Measurements from ENCODE around the gene LRRC25. TPM values are rescaled to one million over a fixed set of nuclear protein-coding genes. Genes with fewer than 3 reads are reported as not detected.

Gene LRRC25
- total RNA-seq, 1 experiment from 2014 or later: not detected

GRCh38 chr19:18429717-18430416 lies 32.4 kb upstream of the LRRC25 start:
- intact Hi-C loops (cut with micrococcal nuclease): no loop called here
- H3K79me2 ChIP-seq (ENCODE audit: low read length): no peaks in the 10 kb centered on the region
- H3K36me3 ChIP-seq (ENCODE audit: low read depth, low read length): no peaks in the 10 kb centered on the region
- TF ChIP-seq EZH2phosphoT487 (IDR thresholded peaks at IDR 0.05; ENCODE audit: borderline replicate concordance, low read length) (no peak), CTCF (conservative IDR thresholded peaks at IDR 0.05; ENCODE audit: low read depth, low read length) (no peak), EZH2 (IDR thresholded peaks at IDR 0.05; ENCODE audit: low read length, unreplicated experiment) (no peak)
- no peak overlapping the region for H2AFZ ChIP-seq (ENCODE audit: low read length)
- no peaks in the 10 kb centered on the region for H3F3A ChIP-seq (ENCODE audit: low read length, unreplicated experiment)
- H3K4me2 ChIP-seq (ENCODE audit: low read length): no peak overlapping the region
- H3K9me3 ChIP-seq (ENCODE audit: low read length): no peaks in the 10 kb centered on the region
- no peaks in the 10 kb centered on the region for H3K9me2 ChIP-seq (replicated peaks; ENCODE audit: low read length)
- DNase-seq: no peak
- H3K4me1 ChIP-seq (ENCODE audit: insufficient read depth, low read length): no peaks in the 10 kb centered on the region
- no peaks in the 10 kb centered on the region for H4K20me1 ChIP-seq (ENCODE audit: low read length)
- CTCF ChIA-PET: no interaction called here
- no peak for ATAC-seq
- POLR2A ChIA-PET (ENCODE audit: unreplicated experiment): no interaction called here
- H3K27ac ChIP-seq (ENCODE audit: low read length): no peak overlapping the region
- H3K27me3 ChIP-seq (ENCODE audit: low read length): no peaks in the 10 kb centered on the region
- H3K4me3 ChIP-seq (ENCODE audit: low read length): no peak overlapping the region
- no TSS peak for BruUV-seq (replicated peaks)
- H3K9ac ChIP-seq (ENCODE audit: low read length): no peak overlapping the region

- POLR2A ChIA-PET (ENCODE audit: unreplicated experiment): no interaction called here
- CTCF ChIA-PET: no interaction called here
- ATAC-seq (no peak), DNase-seq (no peak)
- H3K36me3 ChIP-seq (ENCODE audit: low read depth, low read length): no peaks in the 10 kb centered on the region
- intact Hi-C loops (cut with micrococcal nuclease): no loop called here
- H3K9me2 ChIP-seq (replicated peaks; ENCODE audit: low read length): no peaks in the 10 kb centered on the region
- no peaks in the 10 kb centered on the region for H3K27me3 ChIP-seq (ENCODE audit: low read length)
- no peaks in the 10 kb centered on the region for H3K9me3 ChIP-seq (ENCODE audit: low read length)
- no peak overlapping the region for H3K4me3 ChIP-seq (ENCODE audit: low read length)
- H3K4me1 ChIP-seq (ENCODE audit: insufficient read depth, low read length): no peaks in the 10 kb centered on the region
- no peak overlapping the region for H2AFZ ChIP-seq (ENCODE audit: low read length)
- no peaks in the 10 kb centered on the region for H3F3A ChIP-seq (ENCODE audit: low read length, unreplicated experiment)
- no peak overlapping the region for H3K9ac ChIP-seq (ENCODE audit: low read length)
- peaks cover 6% of the 10 kb centered on the region; the same call in 1 of the 2 replicates for H3K79me2 ChIP-seq (ENCODE audit: low read length)
- no TSS peak for BruUV-seq (replicated peaks)
- no peaks in the 10 kb centered on the region for H4K20me1 ChIP-seq (ENCODE audit: low read length)
- TF ChIP-seq EZH2phosphoT487 (IDR thresholded peaks at IDR 0.05; ENCODE audit: borderline replicate concordance, low read length) (no peak), EZH2 (IDR thresholded peaks at IDR 0.05; ENCODE audit: low read length, unreplicated experiment) (no peak)
- no peak overlapping the region for H3K27ac ChIP-seq (ENCODE audit: low read length)
- no peak overlapping the region for H3K4me2 ChIP-seq (ENCODE audit: low read length)
These were observed 31.6 kb upstream of the LRRC25 start for GRCh38 chr19:18428787-18429674.

GRCh38 chr19:18428173-18428786 lies 30.9 kb upstream of the LRRC25 start:
- Histone ChIP-seq H3K4me3 (ENCODE audit: low read length) (no peak overlapping the region), H3K9me2 (replicated peaks; ENCODE audit: low read length) (no peaks in the 10 kb centered on the region), H3K36me3 (ENCODE audit: low read depth, low read length) (no peaks in the 10 kb centered on the region), H3K4me1 (ENCODE audit: insufficient read depth, low read length) (no peaks in the 10 kb centered on the region), H3K9me3 (ENCODE audit: low read length) (no peaks in the 10 kb centered on the region), H3K9ac (ENCODE audit: low read length) (no peak overlapping the region), H4K20me1 (ENCODE audit: low read length) (peaks cover 5% of the 10 kb centered on the region; the same call in 1 of the 2 replicates), H3F3A (ENCODE audit: low read length, unreplicated experiment) (no peaks in the 10 kb centered on the region), H3K27ac (ENCODE audit: low read length) (no peak overlapping the region), H2AFZ (ENCODE audit: low read length) (no peak overlapping the region), H3K27me3 (ENCODE audit: low read length) (no peaks in the 10 kb centered on the region), H3K4me2 (ENCODE audit: low read length) (no peak overlapping the region), H3K79me2 (ENCODE audit: low read length) (peaks cover 14% of the 10 kb centered on the region)
- ATAC-seq (no peak), DNase-seq (no peak)
- no peak for TF ChIP-seq EZH2 (IDR thresholded peaks at IDR 0.05; ENCODE audit: low read length, unreplicated experiment)
- TF ChIP-seq CTCF (conservative IDR thresholded peaks at IDR 0.05; ENCODE audit: low read depth, low read length): no peak
- TF ChIP-seq EZH2phosphoT487 (IDR thresholded peaks at IDR 0.05; ENCODE audit: borderline replicate concordance, low read length): no peak
- intact Hi-C loops (cut with micrococcal nuclease): no loop called here
- ChIA-PET POLR2A (ENCODE audit: unreplicated experiment) (no interaction called here), CTCF (no interaction called here)
- no TSS peak for BruUV-seq (replicated peaks)
